WERI-Rb-1 (cell line): ENCODE measurements around the gene TUBB4B.
A peak's percentile ranks its signal among the peaks of the same experiment; 100 is the strongest.
"Not testable (repeated sequence)": the region's sequence is repeated elsewhere in the genome, so short reads cannot be mapped to it uniquely, and the experiment has no call there.

Experiments used
- DNase-seq: peaks from one replicate; pipeline ENCODE4 v3.0.0-alpha.2; 2020
- H3K27ac ChIP-seq: fragments of 250-450 bp; sonication (Bioruptor Pico); 2 replicates; pipeline ENCODE4 v1.5.1; 2020; ENCODE audit warnings: mild to moderate bottlenecking, moderate library complexity
- H3K27me3 ChIP-seq: fragments of 250-450 bp; sonication (Bioruptor Pico); 2 replicates; pipeline ENCODE4 v1.5.1; 2021; ENCODE audit warnings: mild to moderate bottlenecking, low read depth, moderate library complexity; ENCODE audit not compliant: insufficient read depth, severe bottlenecking
- H3K36me3 ChIP-seq: fragments of 250-450 bp; sonication (Bioruptor Pico); 2 replicates; pipeline ENCODE4 v1.5.1; 2020; ENCODE audit warnings: mild to moderate bottlenecking, moderate library complexity
- H3K4me3 ChIP-seq: 2 replicates; pipeline ENCODE4 v1.5.1; 2011; ENCODE audit warnings: low read depth, mild to moderate bottlenecking, control low read depth, low read length
- H3K9me3 ChIP-seq: fragments of 250-450 bp; sonication (Bioruptor Pico); 2 replicates; pipeline ENCODE4 v1.5.1; 2021; ENCODE audit warnings: mild to moderate bottlenecking, moderate library complexity; ENCODE audit not compliant: severe bottlenecking
- TF ChIP-seq, protein P1 (sequence below): IDR thresholded peaks from 2 replicates; pipeline ENCODE4 v1.5.1; 2011; ENCODE audit warnings: low read depth, mild to moderate bottlenecking, control low read depth, inconsistent platforms, low read length

Gene TUBB4B

DNA sequence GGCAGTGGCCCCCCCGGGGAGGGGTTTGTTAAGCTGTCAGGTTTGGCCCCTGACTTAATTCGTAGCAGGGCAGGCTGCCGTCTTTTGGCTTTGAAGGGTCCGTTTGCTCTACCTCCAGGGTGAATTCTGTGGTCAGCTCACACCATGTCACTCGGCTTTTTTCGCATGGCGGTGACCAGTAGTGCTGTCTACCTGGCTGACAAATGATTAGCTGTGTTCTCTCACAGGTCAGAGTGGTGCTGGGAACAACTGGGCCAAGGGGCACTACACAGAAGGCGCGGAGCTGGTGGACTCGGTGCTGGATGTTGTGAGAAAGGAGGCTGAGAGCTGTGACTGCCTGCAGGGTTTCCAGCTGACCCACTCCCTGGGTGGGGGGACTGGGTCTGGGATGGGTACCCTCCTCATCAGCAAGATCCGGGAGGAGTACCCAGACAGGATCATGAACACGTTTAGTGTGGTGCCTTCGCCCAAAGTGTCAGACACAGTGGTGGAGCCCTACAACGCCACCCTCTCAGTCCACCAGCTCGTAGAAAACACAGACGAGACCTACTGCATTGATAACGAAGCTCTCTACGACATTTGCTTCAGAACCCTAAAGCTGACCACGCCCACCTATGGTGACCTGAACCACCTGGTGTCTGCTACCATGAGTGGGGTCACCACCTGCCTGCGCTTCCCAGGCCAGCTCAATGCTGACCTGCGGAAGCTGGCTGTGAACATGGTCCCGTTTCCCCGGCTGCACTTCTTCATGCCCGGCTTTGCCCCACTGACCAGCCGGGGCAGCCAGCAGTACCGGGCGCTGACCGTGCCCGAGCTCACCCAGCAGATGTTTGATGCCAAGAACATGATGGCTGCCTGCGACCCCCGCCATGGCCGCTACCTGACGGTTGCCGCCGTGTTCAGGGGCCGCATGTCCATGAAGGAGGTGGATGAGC is 1.4 kb downstream of the TUBB4B start:
- Histone ChIP-seq H3K4me3 (peak overlapping the region; percentile 79), H3K27ac (peak overlapping the region; percentile 90), H3K27me3 (no peaks in the 10 kb centered on the region), H3K36me3 (peaks cover 23% of the 10 kb centered on the region), H3K9me3 (no peaks in the 10 kb centered on the region)
- TF ChIP-seq, protein P1, sequence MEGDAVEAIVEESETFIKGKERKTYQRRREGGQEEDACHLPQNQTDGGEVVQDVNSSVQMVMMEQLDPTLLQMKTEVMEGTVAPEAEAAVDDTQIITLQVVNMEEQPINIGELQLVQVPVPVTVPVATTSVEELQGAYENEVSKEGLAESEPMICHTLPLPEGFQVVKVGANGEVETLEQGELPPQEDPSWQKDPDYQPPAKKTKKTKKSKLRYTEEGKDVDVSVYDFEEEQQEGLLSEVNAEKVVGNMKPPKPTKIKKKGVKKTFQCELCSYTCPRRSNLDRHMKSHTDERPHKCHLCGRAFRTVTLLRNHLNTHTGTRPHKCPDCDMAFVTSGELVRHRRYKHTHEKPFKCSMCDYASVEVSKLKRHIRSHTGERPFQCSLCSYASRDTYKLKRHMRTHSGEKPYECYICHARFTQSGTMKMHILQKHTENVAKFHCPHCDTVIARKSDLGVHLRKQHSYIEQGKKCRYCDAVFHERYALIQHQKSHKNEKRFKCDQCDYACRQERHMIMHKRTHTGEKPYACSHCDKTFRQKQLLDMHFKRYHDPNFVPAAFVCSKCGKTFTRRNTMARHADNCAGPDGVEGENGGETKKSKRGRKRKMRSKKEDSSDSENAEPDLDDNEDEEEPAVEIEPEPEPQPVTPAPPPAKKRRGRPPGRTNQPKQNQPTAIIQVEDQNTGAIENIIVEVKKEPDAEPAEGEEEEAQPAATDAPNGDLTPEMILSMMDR = no peak
- no peak for DNase-seq

DNA sequence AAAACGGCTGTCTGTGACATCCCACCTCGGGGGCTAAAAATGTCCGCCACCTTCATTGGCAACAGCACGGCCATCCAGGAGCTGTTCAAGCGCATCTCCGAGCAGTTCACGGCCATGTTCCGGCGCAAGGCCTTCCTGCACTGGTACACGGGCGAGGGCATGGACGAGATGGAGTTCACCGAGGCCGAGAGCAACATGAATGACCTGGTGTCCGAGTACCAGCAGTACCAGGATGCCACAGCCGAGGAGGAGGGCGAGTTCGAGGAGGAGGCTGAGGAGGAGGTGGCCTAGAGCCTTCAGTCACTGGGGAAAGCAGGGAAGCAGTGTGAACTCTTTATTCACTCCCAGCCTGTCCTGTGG is 2.2 kb downstream of the TUBB4B start:
- not testable (repeated sequence) for H3K27ac ChIP-seq, H3K27me3 ChIP-seq, H3K9me3 ChIP-seq, DNase-seq
- Histone ChIP-seq H3K4me3 (peak overlapping the region; percentile 79), H3K36me3 (peaks cover 23% of the 10 kb centered on the region)

DNA sequence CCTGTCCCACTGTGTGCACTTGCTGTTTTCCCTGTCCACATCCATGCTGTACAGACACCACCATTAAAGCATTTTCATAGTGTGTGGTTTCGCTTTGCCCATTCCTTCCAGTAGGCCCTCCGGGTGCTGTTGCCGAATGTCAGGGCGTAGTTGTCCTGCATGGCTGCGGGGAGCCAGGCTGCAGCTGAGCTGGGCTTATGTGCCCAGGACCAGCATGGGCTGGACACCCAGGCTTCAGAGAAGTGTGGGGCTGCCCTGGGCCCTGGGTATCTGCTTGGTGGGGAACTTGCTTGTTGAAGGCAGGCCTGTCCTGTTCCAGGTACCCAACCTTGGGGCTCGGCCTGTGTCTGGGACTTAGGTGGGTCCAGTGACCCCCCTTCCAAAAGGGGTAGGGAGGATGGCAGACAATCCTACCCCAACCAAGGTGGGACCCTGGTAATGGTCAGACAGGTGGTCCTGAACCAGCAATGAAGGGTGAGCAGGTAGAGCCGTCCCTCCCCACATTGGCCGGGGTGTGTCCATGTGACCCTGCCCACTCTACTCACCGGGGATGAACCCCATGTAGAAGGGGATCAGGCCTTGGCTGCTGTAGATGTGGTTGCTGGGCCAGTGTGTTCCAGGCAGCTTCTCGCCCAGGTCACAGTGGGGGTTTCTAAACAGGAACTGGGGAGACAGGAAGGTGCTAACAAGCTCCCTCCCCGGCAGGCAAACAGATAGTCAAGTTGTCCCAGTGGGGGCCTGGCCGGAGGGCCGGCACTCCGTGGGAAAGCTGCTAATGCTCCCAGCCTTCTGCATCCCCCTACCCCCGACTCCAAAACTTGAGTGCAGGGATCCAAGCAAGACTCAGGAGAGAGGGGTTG is 2.8 kb downstream of the TUBB4B start:
- peak; percentile 30 for DNase-seq
- H3K36me3 ChIP-seq = peaks cover 23% of the 10 kb centered on the region
- no peaks in the 10 kb centered on the region for H3K27me3 ChIP-seq
- peak overlapping the region; percentile 58 for H3K27ac ChIP-seq
- TF ChIP-seq, protein P1 = no peak
- no peaks in the 10 kb centered on the region for H3K9me3 ChIP-seq
- H3K4me3 ChIP-seq = peak overlapping the region; percentile 79

DNA sequence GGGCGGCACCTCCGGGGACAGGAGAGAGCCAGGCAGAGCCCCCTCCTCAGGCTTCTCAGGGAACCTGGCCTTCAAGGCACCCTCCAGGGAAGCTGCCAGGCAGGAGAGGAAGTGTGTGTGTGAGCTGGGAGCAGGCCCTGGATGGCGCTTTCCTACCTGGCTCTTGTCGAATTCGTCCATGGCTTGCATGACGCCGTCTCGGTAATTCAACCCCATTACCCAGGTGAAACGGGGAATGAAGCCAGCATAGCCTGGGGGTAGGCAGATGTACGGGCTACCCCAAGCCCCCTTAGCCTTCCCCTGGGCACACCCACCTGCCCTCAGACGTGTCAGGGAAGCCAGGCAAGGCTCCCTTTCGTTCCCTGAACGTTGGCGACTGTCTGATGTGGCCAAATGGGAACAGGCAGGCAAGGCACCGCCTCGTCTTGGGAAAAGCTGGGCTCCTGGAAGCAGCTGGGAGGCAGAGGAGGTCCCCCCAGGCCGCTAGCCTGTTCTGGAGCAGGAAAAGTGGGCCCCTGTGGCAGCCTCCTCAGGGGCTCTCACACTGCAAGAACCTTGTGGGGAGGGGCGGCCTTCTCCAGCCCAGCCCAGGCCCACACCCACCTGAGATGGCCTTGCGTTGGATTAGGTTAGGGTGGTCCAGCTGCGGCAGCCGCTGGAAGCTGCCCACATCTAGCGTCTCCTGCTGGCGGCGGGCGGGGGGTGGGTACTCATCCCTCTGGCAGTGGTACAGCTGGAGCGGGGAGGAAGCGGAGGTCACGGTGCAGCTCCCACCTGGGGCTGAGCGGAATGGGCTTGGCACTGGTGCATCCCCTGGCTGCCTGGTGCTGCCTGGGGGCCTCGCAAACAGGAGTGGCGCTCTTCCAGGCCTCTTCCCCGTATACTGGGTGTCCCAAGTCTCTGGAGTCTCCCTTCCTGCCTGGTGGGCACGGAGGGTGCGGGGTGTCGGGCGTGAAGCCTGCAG is 3.7 kb downstream of the TUBB4B start:
- Histone ChIP-seq H3K27ac (peak overlapping the region; percentile 58), H3K4me3 (no peak overlapping the region)

DNA sequence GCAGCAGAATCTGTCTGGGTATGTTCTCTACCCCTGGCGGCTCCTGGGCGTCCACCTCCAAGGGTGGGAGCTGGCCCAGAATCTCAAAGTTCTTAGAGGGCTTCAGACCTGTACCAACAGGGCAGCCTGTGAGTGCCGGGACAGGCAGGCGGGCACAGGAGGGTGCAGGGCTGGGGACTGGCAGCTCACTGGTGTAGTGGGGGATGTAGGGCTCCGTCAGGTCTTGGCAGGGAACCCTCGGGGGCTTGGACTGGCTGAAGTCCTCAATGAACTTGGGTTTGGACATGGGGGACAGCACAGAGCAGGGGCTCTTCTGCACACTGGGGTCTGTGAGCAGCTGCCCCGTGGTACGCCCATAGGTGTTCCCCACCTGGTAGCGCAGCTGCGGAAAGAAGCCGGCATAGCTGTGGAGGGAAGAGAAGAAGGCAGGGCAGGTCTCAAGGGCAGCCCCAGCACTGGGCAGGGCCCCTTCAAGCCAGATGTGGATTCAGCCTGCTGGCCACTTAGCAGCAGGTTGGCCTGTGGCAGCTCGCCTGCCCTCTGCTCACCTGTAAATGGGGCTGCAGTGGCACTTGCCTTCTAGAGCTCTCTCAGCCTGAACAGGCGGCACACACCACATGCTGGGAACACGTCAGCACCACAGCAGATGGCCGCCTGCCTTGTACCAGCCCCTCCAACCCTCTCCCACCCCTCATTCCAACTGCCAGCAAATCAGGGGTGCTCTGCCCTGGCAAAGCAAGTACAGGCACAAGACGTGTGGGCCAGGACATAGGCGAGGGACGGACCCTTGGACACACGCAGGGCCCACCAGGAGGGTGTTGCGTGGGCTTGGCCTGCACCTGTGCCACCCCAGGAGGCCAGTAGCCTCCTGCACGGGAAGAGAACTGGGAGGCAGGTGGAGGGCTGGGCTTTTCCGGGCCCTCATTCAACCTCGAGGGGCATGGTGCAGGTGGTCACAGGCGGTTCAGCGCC is 4.6 kb downstream of the TUBB4B start:
- TF ChIP-seq, protein P1 = no peak
- H3K4me3 ChIP-seq = no peak overlapping the region
- peaks cover 23% of the 10 kb centered on the region for H3K36me3 ChIP-seq
- H3K27ac ChIP-seq = no peak overlapping the region; the same call in 1 of the 2 replicates
- H3K27me3 ChIP-seq = no peaks in the 10 kb centered on the region
- no peak for DNase-seq
- no peaks in the 10 kb centered on the region for H3K9me3 ChIP-seq

More for the DNA sequence above, 3.7 kb downstream of the TUBB4B start:
- peaks cover 23% of the 10 kb centered on the region for H3K36me3 ChIP-seq
- no peak for DNase-seq
- TF ChIP-seq, protein P1 = no peak
- no peaks in the 10 kb centered on the region for H3K27me3 ChIP-seq
- H3K9me3 ChIP-seq = no peaks in the 10 kb centered on the region
